SK-N-MC (cell line): Measurements from ENCODE around the gene CDK11B.

Experiments
- EZH2 ChIP-seq: fragments of 200-600 bp; sonication (generic); IDR thresholded peaks from one replicate; pipeline ENCODE4 v1.6.1; 2017; ENCODE audit warnings: antibody characterized with exemption
- FOXP2 ChIP-seq: optimal IDR thresholded peaks from 2 replicates; pipeline ENCODE3; 2011; ENCODE audit warnings: mild to moderate bottlenecking, moderate library complexity; ENCODE audit not compliant: insufficient read depth; ENCODE audit errors: extremely low read length, control extremely low read depth
- POLR2AphosphoS5 ChIP-seq: IDR thresholded peaks from 2 replicates; pipeline ENCODE4 v1.6.1; 2012; ENCODE audit warnings: mild to moderate bottlenecking, low read depth, low read length, borderline replicate concordance

- TF ChIP-seq EZH2: no peak
- no peak for TF ChIP-seq POLR2AphosphoS5
- TF ChIP-seq FOXP2: no peak
Measured at GRCh38 chr1:1601564-1602303, 57.1 kb downstream of the CDK11B start.
